ENCODE results near the gene SMIM1.
A peak's percentile ranks its signal among the peaks of the same experiment; 100 is the strongest.

Gene SMIM1

GRCh38 chr1:3777078-3777547 is 4.6 kb downstream of the SMIM1 start:
- DNase-seq (ENCODE audit: low spot score) = no peak

- DNase-seq (ENCODE audit: low spot score) = no peak
Observed at GRCh38 chr1:3777647-3778589, 5.4 kb downstream of the SMIM1 start.

- no peak for DNase-seq (ENCODE audit: low spot score)
Observed at GRCh38 chr1:3778590-3779264, 6.2 kb downstream of the SMIM1 start.

DNA sequence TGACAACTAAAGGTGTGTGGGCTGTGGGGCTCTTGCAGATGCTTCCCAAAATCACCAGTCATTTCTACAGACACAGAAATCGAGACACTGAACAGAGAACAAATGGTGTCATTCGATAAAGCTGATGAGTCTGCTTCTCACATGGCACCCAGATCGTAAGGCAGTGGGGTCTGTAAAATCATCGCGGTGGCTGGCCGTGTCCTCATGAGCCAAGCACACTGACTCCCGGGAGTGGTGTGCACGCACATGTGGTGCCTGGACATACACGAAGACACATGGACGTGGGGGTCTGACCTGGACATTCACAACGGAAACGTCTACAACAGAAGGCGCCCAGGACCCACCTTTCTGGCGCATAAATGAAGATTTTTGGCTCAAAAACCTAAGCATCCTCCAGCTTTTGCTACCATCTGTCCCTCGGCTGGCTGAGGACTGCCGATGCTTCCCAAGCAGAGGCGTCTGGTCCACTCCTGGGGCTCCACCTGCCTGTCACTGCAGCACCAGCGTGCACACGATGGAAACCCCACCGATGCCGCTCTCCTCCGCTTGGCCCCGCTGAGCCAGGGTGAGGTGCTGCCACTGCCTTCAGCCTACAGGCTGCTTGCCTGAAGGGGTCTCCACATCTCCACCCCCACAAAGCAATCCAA is 6.8 kb downstream of the SMIM1 start:
- no peak for DNase-seq (ENCODE audit: low spot score)

- no peak for DNase-seq (ENCODE audit: low spot score)
Observed at GRCh38 chr1:3779912-3780416, 7.4 kb downstream of the SMIM1 start.

- no peak for DNase-seq (ENCODE audit: low spot score)
Observed at GRCh38 chr1:3780901-3781300, 8.4 kb downstream of the SMIM1 start.

- DNase-seq (ENCODE audit: low spot score) = no peak
Observed at GRCh38 chr1:3783651-3784474, 11.3 kb downstream of the SMIM1 start.

GRCh38 chr1:3785045-3785444 is 12.5 kb downstream of the SMIM1 start:
- DNase-seq (ENCODE audit: low spot score) = no peak

DNA sequence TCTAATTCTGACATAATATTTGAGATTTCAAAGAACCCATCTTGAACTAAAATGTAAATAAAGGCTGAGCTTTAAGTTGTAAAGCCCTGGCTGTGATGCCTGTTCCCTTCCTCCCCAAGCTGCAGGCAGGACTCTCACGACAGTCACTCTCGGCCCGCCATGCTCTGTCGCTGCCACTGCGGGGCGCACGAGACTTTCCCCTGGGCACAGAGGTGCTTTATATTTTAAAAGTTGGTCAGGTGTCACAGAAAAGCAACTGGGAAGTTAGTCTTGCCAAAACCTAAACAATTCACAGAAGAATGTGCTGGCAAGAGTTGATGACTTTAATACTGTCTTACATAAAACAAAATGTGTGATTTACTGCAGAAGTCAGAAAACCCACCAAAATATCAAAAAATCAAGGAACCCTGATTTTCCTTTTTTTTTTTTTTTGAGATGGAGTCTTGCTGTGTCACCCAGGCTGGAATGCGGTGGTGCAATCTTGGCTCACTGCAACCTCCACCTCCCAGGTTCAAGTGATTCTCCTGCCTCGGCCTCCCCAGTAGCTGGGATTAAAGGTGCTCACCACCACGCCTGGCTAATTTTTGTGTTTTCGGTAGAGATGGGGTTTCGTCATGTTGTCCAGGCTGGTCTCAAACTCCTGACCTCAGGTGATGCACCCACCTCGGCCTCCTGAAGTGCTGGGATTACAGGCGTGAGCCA is 13.1 kb downstream of the SMIM1 start:
- DNase-seq (ENCODE audit: low spot score) = peak; percentile 69

DNA sequence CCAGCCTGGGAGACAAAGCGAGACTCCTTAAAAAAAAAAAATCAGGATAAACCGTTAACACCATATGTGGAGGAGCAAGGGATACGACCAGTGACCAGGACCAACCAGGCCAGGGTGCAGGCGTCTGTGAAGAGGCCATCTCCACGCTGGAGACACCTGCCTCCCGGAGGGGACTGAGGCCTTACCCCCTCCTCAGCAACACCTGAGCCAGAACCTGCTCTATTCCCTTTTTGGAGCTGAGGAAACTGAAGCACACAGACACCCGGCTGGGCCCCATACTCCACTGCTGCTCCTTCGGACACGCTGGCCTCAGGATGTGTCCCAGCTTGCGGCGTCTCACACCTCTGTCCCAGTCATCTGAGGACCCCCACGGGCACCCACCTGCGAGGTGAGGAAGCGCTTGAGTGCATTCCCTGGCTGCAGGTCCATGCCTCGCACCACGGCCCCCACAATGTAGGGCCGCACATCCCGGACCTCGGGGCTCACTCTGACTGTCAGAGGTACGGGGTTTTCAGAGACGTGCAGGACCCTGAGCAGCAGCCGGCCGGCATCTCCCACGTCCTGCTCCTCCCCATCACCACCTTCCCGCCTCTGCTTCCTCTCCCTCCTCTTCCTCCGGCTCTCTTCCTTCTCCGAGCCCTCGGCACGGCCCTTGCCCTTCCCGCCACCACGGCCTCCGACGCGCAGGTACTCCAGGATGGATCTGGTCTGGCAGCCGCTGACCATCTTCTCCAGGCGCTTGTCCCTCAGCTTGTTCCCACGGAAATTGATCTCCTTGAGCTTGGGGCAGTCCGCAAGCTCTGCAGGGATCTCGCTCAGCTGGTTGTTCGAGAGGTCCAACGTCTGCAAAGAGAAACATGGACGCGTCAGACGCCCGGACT is 14.2 kb downstream of the SMIM1 start:
- no peak for DNase-seq (ENCODE audit: low spot score)

- DNase-seq (ENCODE audit: low spot score) = no peak
Observed at GRCh38 chr1:3787349-3787715, 14.8 kb downstream of the SMIM1 start.

DNA sequence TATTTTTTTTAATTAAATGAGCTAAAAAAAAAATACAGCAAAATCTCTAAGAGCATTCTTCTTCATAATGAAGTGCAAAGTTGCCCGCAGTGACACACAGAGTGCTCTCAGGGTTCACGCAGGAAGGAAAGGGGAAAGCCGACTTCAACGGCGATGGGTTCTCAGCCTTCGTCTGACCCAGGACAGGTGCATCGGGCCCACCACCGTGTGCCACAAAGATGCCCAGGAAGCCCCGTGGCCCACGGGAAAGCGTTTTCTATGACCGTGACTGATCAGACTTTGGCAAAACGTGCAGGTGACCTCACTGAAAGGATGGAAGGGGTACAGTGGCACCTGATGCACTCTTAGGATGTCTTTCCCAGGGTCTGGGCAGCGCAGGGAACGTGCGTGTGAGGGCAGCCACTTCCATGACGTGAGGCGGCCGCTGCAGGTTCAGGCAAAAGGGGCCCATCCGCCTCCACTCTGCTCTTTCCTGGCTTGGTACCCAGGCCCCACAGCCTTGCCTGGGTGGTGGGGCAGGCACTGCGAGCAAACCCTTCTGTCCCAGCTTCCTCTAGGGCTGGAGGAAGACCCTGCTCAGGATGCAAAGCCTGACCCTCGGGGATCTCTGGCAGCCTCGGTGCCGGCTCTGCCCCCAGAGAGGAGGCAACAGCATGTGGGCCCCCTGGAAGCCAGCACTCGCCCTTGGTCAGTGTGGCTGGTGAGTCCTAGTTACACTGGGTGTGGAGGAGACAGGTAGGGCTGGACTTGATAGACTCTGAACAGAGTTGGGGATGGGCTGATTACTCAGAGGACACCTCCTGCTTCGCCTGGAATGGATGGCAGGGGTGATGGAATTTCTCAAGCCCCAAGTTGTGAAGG is 15.4 kb downstream of the SMIM1 start:
- DNase-seq (ENCODE audit: low spot score) = no peak

- DNase-seq (ENCODE audit: low spot score) = no peak
Observed at GRCh38 chr1:3788756-3789420, 16.3 kb downstream of the SMIM1 start.

GRCh38 chr1:3789421-3790300 is 17.1 kb downstream of the SMIM1 start:
- no peak for DNase-seq (ENCODE audit: low spot score)

- DNase-seq (ENCODE audit: low spot score) = no peak
Observed at GRCh38 chr1:3790500-3790923, 18.0 kb downstream of the SMIM1 start.

DNA sequence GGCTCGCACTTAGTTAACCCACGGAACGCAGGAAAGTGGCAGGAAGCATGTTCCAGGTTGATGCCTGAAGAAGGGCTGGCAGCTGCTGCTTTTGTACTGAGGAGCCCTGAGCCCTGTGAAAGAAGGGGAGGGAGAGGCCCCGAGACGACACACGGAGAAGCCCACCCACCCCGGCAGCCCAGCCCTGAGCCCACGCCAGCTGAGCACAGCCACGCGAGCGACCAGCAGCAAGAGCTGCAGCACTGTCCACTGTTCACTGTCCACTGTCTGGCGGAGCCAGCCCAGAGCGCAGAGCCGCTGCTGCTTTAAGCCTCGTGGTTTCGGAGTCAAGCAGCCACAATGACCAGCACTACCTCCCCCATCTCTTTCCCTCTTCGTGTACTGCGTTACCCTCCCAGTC is 18.4 kb downstream of the SMIM1 start:
- no peak for DNase-seq (ENCODE audit: low spot score)

- no peak for DNase-seq (ENCODE audit: low spot score)
Observed at GRCh38 chr1:3795453-3796214, 23.1 kb downstream of the SMIM1 start.
